ENCODE data around the gene LHFPL3.

Gene LHFPL3

DNA sequence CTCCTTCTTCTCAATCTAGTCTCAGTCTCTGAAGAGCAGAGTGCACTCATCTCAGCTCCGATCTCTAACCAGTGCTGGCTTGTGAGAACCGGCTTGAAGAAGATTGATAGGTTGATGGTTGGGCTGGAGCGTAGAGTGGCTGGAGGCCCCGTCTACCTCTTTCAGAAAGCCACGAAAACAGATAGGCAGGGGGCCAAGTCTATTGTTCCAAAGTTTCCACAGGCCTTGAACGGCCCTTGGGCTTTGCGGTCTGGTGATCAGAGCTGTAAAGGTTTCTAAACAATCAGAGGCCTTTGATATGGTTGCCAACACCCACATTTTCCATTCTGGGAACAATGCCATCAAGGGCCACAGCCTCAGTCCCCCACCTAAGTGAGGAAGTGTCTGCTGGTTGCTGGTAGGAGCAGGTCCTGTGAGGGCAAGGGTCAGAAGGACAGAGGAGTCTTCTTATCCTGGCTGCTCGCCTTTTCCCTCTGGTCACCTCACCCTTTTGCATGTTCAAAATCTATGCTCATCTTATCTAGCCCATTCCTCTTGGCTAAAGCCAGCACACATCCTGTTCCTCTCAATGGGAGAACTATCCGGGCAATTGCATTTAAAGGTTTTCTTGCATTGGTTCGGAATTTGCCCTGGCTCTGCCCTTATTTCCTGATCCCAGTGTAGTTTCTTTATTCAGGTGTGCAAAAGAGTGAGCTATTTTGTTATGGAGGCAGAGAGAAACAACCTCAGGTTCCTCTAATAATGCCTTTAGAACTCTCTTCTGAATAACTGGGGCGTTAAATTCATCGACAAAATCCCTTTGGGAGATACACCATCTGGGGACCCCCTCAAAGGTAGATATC is 615.3 kb downstream of the LHFPL3 start:
- TF ChIP-seq, protein P1, sequence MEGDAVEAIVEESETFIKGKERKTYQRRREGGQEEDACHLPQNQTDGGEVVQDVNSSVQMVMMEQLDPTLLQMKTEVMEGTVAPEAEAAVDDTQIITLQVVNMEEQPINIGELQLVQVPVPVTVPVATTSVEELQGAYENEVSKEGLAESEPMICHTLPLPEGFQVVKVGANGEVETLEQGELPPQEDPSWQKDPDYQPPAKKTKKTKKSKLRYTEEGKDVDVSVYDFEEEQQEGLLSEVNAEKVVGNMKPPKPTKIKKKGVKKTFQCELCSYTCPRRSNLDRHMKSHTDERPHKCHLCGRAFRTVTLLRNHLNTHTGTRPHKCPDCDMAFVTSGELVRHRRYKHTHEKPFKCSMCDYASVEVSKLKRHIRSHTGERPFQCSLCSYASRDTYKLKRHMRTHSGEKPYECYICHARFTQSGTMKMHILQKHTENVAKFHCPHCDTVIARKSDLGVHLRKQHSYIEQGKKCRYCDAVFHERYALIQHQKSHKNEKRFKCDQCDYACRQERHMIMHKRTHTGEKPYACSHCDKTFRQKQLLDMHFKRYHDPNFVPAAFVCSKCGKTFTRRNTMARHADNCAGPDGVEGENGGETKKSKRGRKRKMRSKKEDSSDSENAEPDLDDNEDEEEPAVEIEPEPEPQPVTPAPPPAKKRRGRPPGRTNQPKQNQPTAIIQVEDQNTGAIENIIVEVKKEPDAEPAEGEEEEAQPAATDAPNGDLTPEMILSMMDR (IDR thresholded peaks at IDR 0.05; ENCODE audit: low read length) = no peak
- no peaks in the 10 kb centered on the region for H3K9me2 ChIP-seq (ENCODE audit: low read depth, low read length)
- no peak overlapping the region for H2AFZ ChIP-seq (ENCODE audit: low read length)
- no peaks in the 10 kb centered on the region for H3K36me3 ChIP-seq (ENCODE audit: insufficient read depth, low read length)
- H3K9me3 ChIP-seq (ENCODE audit: low read length) = no peaks in the 10 kb centered on the region
- peak overlapping the region; percentile 62 for H3K4me3 ChIP-seq (ENCODE audit: low read depth, low read length, poor library complexity, severe bottlenecking)
- peaks cover 22% of the 10 kb centered on the region for H3F3A ChIP-seq (ENCODE audit: insufficient read depth, low read length)
- peaks cover 86% of the 10 kb centered on the region for H3K4me1 ChIP-seq (ENCODE audit: insufficient read depth, low read length, severe bottlenecking)
- H3K27me3 ChIP-seq (ENCODE audit: insufficient read depth, low read length) = no peaks in the 10 kb centered on the region
- peak overlapping the region; percentile 64 for H3K9ac ChIP-seq (ENCODE audit: low read length)
- H3K27ac ChIP-seq (ENCODE audit: low read depth, low read length, poor library complexity, severe bottlenecking) = peak overlapping the region; percentile 99
- peak overlapping the region; percentile 69 for H3K4me2 ChIP-seq (ENCODE audit: low read length)
- H4K20me1 ChIP-seq (ENCODE audit: insufficient read depth, low read length) = no peaks in the 10 kb centered on the region
- H3K79me2 ChIP-seq (ENCODE audit: insufficient read depth, low read length) = no peaks in the 10 kb centered on the region

DNA sequence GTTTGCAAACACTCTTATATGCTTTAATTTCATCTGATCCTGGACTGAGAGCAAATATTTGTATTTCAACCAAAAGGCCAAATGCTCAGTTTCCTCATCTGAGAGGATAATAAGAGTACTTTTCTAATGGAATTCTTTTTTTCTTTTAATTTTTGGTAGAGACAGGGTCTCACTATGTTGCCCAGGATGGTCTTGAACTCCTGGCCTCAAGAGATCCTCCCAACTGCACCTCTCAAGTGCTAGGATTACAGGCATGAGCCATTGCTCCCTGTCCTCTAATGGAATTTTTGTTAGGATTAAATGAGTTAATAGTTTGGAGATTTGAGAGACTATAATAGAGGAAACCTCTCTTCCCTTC is 617.2 kb downstream of the LHFPL3 start:
- Histone ChIP-seq H3K27me3 (ENCODE audit: insufficient read depth, low read length) (no peaks in the 10 kb centered on the region), H3K4me2 (ENCODE audit: low read length) (peak overlapping the region; percentile 69), H3K9me3 (ENCODE audit: low read length) (no peaks in the 10 kb centered on the region), H3K4me1 (ENCODE audit: insufficient read depth, low read length, severe bottlenecking) (peaks cover 90% of the 10 kb centered on the region), H3K4me3 (ENCODE audit: low read depth, low read length, poor library complexity, severe bottlenecking) (peak overlapping the region; percentile 62), H3K79me2 (ENCODE audit: insufficient read depth, low read length) (no peaks in the 10 kb centered on the region), H4K20me1 (ENCODE audit: insufficient read depth, low read length) (no peaks in the 10 kb centered on the region), H3K9me2 (ENCODE audit: low read depth, low read length) (no peaks in the 10 kb centered on the region), H2AFZ (ENCODE audit: low read length) (no peak overlapping the region), H3K9ac (ENCODE audit: low read length) (peak overlapping the region; percentile 64), H3K27ac (ENCODE audit: low read depth, low read length, poor library complexity, severe bottlenecking) (peak overlapping the region; percentile 99), H3K36me3 (ENCODE audit: insufficient read depth, low read length) (no peaks in the 10 kb centered on the region), H3F3A (ENCODE audit: insufficient read depth, low read length) (peaks cover 18% of the 10 kb centered on the region)
- TF ChIP-seq EZH2 (IDR thresholded peaks at IDR 0.05; ENCODE audit: borderline replicate concordance, low read length) = no peak
- TF ChIP-seq, protein P1 (IDR thresholded peaks at IDR 0.05; ENCODE audit: low read length) = no peak

DNA sequence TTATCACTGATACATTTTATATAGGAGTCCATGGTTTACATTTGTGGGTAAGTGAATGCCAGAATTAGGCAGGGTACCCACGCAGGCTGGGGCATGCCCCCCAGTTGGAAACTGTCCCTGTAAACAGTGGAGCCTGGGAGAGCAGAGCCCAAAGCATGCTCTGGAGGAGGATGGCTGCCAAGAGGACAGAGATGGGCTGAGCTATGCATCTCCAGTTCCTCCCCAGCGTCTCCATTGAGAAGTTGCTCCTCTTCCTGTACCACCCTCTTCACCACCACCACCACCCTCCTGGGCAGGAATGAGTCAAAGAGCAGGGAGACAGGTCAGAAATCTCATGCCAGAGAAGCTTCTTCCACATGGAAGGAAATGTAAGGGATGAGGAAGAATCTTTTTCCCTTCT is 617.9 kb downstream of the LHFPL3 start:
- Histone ChIP-seq H3K27ac (ENCODE audit: low read depth, low read length, poor library complexity, severe bottlenecking) (peak overlapping the region; percentile 99), H3K4me1 (ENCODE audit: insufficient read depth, low read length, severe bottlenecking) (peaks cover 92% of the 10 kb centered on the region), H3K4me2 (ENCODE audit: low read length) (peak overlapping the region; percentile 4; the same call in 1 of the 2 replicates), H3K36me3 (ENCODE audit: insufficient read depth, low read length) (no peaks in the 10 kb centered on the region), H3K4me3 (ENCODE audit: low read depth, low read length, poor library complexity, severe bottlenecking) (no peak overlapping the region), H3K9ac (ENCODE audit: low read length) (peak overlapping the region; percentile 3; the same call in 1 of the 2 replicates), H2AFZ (ENCODE audit: low read length) (no peak overlapping the region), H3K79me2 (ENCODE audit: insufficient read depth, low read length) (no peaks in the 10 kb centered on the region), H3K27me3 (ENCODE audit: insufficient read depth, low read length) (no peaks in the 10 kb centered on the region), H3K9me3 (ENCODE audit: low read length) (no peaks in the 10 kb centered on the region), H3F3A (ENCODE audit: insufficient read depth, low read length) (peaks cover 18% of the 10 kb centered on the region), H3K9me2 (ENCODE audit: low read depth, low read length) (no peaks in the 10 kb centered on the region), H4K20me1 (ENCODE audit: insufficient read depth, low read length) (no peaks in the 10 kb centered on the region)
- TF ChIP-seq EZH2 (IDR thresholded peaks at IDR 0.05; ENCODE audit: borderline replicate concordance, low read length) = no peak
- TF ChIP-seq, protein P1 (IDR thresholded peaks at IDR 0.05; ENCODE audit: low read length) = no peak

All from OCI-LY1 (cell line).